Activated T-cell treated with anti-CD3 and anti-CD28 coated beads, Interleukin-2, amount 50 U/mL, for 24 hours (primary cell): ENCODE data around the gene CNTNAP2.

Experiments
- DNase-seq: peaks from one replicate; pipeline ENCODE4 v3.0.0-alpha.2; 2020
- H3K27ac Mint-ChIP-seq: 2 replicates; pipeline ENCODE4 v1.8.0; 2020; ENCODE audit warnings: mild to moderate bottlenecking, mixed read lengths
- H3K27me3 Mint-ChIP-seq: 2 replicates; pipeline ENCODE4 v1.8.0; 2020; ENCODE audit warnings: mixed read lengths
- H3K36me3 Mint-ChIP-seq: 2 replicates; pipeline ENCODE4 v1.8.0; 2020; ENCODE audit warnings: low read depth, mixed read lengths
- H3K4me1 Mint-ChIP-seq: 2 replicates; pipeline ENCODE4 v1.8.0; 2020; ENCODE audit warnings: low read depth, mixed read lengths
- H3K4me3 Mint-ChIP-seq: 2 replicates; pipeline ENCODE4 v1.8.0; 2020; ENCODE audit warnings: mild to moderate bottlenecking, moderate library complexity, mixed read lengths
- H3K9me3 Mint-ChIP-seq: 2 replicates; pipeline ENCODE4 v1.8.0; 2020; ENCODE audit warnings: mixed read lengths

Gene CNTNAP2

GRCh38 chr7:147833557-147833956, 1717.0 kb downstream of the CNTNAP2 start:
- Mint-ChIP-seq H3K27me3 (no peaks in the 10 kb centered on the region), H3K27ac (no peak overlapping the region), H3K9me3 (peaks cover 12% of the 10 kb centered on the region), H3K4me1 (no peaks in the 10 kb centered on the region), H3K4me3 (no peak overlapping the region), H3K36me3 (no peaks in the 10 kb centered on the region)
- DNase-seq = no peak

GRCh38 chr7:147833970-147834369, 1717.4 kb downstream of the CNTNAP2 start:
- H3K27ac Mint-ChIP-seq = no peak overlapping the region
- H3K4me1 Mint-ChIP-seq = no peaks in the 10 kb centered on the region
- no peaks in the 10 kb centered on the region for H3K27me3 Mint-ChIP-seq
- no peak overlapping the region for H3K4me3 Mint-ChIP-seq
- DNase-seq = no peak
- peaks cover 12% of the 10 kb centered on the region for H3K9me3 Mint-ChIP-seq
- no peaks in the 10 kb centered on the region for H3K36me3 Mint-ChIP-seq

GRCh38 chr7:147852833-147853232, 1736.2 kb downstream of the CNTNAP2 start:
- no peaks in the 10 kb centered on the region for H3K4me1 Mint-ChIP-seq
- DNase-seq = no peak
- no peak overlapping the region for H3K4me3 Mint-ChIP-seq
- no peaks in the 10 kb centered on the region for H3K27me3 Mint-ChIP-seq
- H3K27ac Mint-ChIP-seq = no peak overlapping the region
- H3K36me3 Mint-ChIP-seq = no peaks in the 10 kb centered on the region
- H3K9me3 Mint-ChIP-seq = peaks cover 6% of the 10 kb centered on the region

- Mint-ChIP-seq H3K27me3 (no peaks in the 10 kb centered on the region), H3K4me1 (no peaks in the 10 kb centered on the region), H3K9me3 (peaks cover 5% of the 10 kb centered on the region), H3K4me3 (no peak overlapping the region), H3K27ac (no peak overlapping the region), H3K36me3 (no peaks in the 10 kb centered on the region)
- DNase-seq = no peak
These were observed 1740.8 kb downstream of the CNTNAP2 start for GRCh38 chr7:147857152-147858140.

- Mint-ChIP-seq H3K27ac (no peak overlapping the region), H3K4me1 (no peaks in the 10 kb centered on the region), H3K4me3 (no peak overlapping the region), H3K27me3 (no peaks in the 10 kb centered on the region), H3K36me3 (no peaks in the 10 kb centered on the region), H3K9me3 (peaks cover 5% of the 10 kb centered on the region)
- no peak for DNase-seq
These were observed 1741.8 kb downstream of the CNTNAP2 start for GRCh38 chr7:147858421-147858820.

GRCh38 chr7:147859033-147859432, 1742.4 kb downstream of the CNTNAP2 start:
- Mint-ChIP-seq H3K4me3 (no peak overlapping the region), H3K4me1 (no peaks in the 10 kb centered on the region), H3K36me3 (no peaks in the 10 kb centered on the region), H3K27me3 (no peaks in the 10 kb centered on the region), H3K27ac (no peak overlapping the region), H3K9me3 (peaks cover 5% of the 10 kb centered on the region)
- no peak for DNase-seq

GRCh38 chr7:147859486-147859885, 1742.9 kb downstream of the CNTNAP2 start:
- no peak overlapping the region for H3K27ac Mint-ChIP-seq
- no peak overlapping the region for H3K4me3 Mint-ChIP-seq

GRCh38 chr7:147861058-147861716, 1744.6 kb downstream of the CNTNAP2 start:
- H3K4me1 Mint-ChIP-seq = no peaks in the 10 kb centered on the region
- peaks cover 8% of the 10 kb centered on the region for H3K9me3 Mint-ChIP-seq
- H3K27me3 Mint-ChIP-seq = no peaks in the 10 kb centered on the region
- no peak overlapping the region for H3K27ac Mint-ChIP-seq
- H3K4me3 Mint-ChIP-seq = no peak overlapping the region
- H3K36me3 Mint-ChIP-seq = no peaks in the 10 kb centered on the region
- no peak for DNase-seq

More at GRCh38 chr7:147859486-147859885, 1742.9 kb downstream of the CNTNAP2 start:
- H3K36me3 Mint-ChIP-seq = no peaks in the 10 kb centered on the region
- H3K27me3 Mint-ChIP-seq = no peaks in the 10 kb centered on the region
- H3K9me3 Mint-ChIP-seq = peaks cover 8% of the 10 kb centered on the region
- no peak for DNase-seq
- H3K4me1 Mint-ChIP-seq = no peaks in the 10 kb centered on the region

- no peaks in the 10 kb centered on the region for H3K36me3 Mint-ChIP-seq
- no peaks in the 10 kb centered on the region for H3K27me3 Mint-ChIP-seq
- DNase-seq = no peak
- no peak overlapping the region for H3K27ac Mint-ChIP-seq
- H3K4me1 Mint-ChIP-seq = no peaks in the 10 kb centered on the region
- H3K9me3 Mint-ChIP-seq = peaks cover 8% of the 10 kb centered on the region
- no peak overlapping the region for H3K4me3 Mint-ChIP-seq
These were observed 1745.3 kb downstream of the CNTNAP2 start for GRCh38 chr7:147861945-147862344.

GRCh38 chr7:147869456-147869855, 1752.9 kb downstream of the CNTNAP2 start:
- DNase-seq = no peak
- H3K36me3 Mint-ChIP-seq = no peaks in the 10 kb centered on the region
- H3K9me3 Mint-ChIP-seq = peaks cover 5% of the 10 kb centered on the region
- no peaks in the 10 kb centered on the region for H3K4me1 Mint-ChIP-seq
- no peak overlapping the region for H3K4me3 Mint-ChIP-seq
- H3K27ac Mint-ChIP-seq = no peak overlapping the region
- no peaks in the 10 kb centered on the region for H3K27me3 Mint-ChIP-seq

GRCh38 chr7:147878912-147879661, 1762.5 kb downstream of the CNTNAP2 start:
- H3K4me1 Mint-ChIP-seq = no peaks in the 10 kb centered on the region
- no peaks in the 10 kb centered on the region for H3K9me3 Mint-ChIP-seq
- H3K36me3 Mint-ChIP-seq = no peaks in the 10 kb centered on the region
- no peak for DNase-seq
- no peaks in the 10 kb centered on the region for H3K27me3 Mint-ChIP-seq
- no peak overlapping the region for H3K4me3 Mint-ChIP-seq
- no peak overlapping the region for H3K27ac Mint-ChIP-seq

- H3K27ac Mint-ChIP-seq = no peak overlapping the region
- H3K4me1 Mint-ChIP-seq = no peaks in the 10 kb centered on the region
- no peaks in the 10 kb centered on the region for H3K36me3 Mint-ChIP-seq
- no peak for DNase-seq
- H3K4me3 Mint-ChIP-seq = no peak overlapping the region
- H3K9me3 Mint-ChIP-seq = no peaks in the 10 kb centered on the region
- no peaks in the 10 kb centered on the region for H3K27me3 Mint-ChIP-seq
These were observed 1769.3 kb downstream of the CNTNAP2 start for GRCh38 chr7:147885869-147886268.

- Mint-ChIP-seq H3K27me3 (no peaks in the 10 kb centered on the region), H3K36me3 (no peaks in the 10 kb centered on the region), H3K4me3 (no peak overlapping the region), H3K9me3 (no peaks in the 10 kb centered on the region), H3K4me1 (no peaks in the 10 kb centered on the region), H3K27ac (no peak overlapping the region)
- DNase-seq = no peak
These were observed 1777.7 kb downstream of the CNTNAP2 start for GRCh38 chr7:147894271-147894670.

- Mint-ChIP-seq H3K9me3 (no peaks in the 10 kb centered on the region), H3K4me1 (no peaks in the 10 kb centered on the region), H3K27me3 (no peaks in the 10 kb centered on the region)
These were observed 1779.5 kb downstream of the CNTNAP2 start for GRCh38 chr7:147896121-147896520.

More at GRCh38 chr7:147896121-147896520, 1779.5 kb downstream of the CNTNAP2 start:
- Mint-ChIP-seq H3K36me3 (no peaks in the 10 kb centered on the region), H3K27ac (no peak overlapping the region), H3K4me3 (no peak overlapping the region)
- no peak for DNase-seq
